Inferior parietal cortex (tissue), 1 donor: ENCODE results near the gene FLT3.
"Not testable (repeated sequence)": the region's sequence is repeated elsewhere in the genome, so short reads cannot be mapped to it uniquely, and the experiment has no call there.

Experiments
- DNase-seq: peaks from one replicate; pipeline ENCODE4 v3.0.0-alpha.2; 2016; ENCODE audit errors: extremely low spot score

The FLT3 gene

DNA sequence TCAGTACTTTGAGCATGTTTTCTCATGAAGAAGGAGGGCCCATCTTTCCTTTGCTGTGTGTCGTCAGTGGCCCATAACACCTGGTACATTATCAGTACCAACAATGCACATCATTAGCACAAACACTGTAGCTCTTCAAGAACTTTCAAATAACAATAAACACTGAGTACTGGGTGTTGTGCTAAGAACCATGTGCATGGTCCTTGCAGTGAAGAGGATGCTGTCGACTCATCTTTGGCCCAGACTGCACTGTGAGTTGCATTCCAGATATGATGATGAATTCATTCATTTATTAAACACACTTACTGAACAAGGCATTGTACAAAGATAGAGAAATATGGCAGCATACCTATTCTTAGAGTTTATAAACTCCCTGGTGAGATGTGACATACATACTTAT, 55.8 kb downstream of the FLT3 start:
- no peak for DNase-seq

DNA sequence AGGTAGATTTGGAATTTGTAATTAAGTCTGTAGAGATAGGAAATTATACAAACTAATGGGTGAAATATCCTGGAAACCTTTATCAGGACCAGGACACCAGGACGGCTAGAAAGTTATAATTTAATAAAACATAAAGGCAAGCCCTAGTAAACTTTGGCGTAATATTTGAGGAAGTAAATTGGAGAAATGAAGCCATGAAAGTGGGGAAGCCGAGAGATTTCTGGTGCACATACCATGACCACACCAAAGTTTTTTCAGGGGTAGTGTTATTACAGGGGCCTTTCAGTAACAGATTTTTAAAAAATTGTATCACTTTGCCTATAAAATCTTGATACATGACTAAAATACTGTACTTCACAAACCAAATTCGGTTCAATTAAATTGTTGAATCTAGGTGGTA, 57.2 kb downstream of the FLT3 start:
- DNase-seq = no peak

DNA sequence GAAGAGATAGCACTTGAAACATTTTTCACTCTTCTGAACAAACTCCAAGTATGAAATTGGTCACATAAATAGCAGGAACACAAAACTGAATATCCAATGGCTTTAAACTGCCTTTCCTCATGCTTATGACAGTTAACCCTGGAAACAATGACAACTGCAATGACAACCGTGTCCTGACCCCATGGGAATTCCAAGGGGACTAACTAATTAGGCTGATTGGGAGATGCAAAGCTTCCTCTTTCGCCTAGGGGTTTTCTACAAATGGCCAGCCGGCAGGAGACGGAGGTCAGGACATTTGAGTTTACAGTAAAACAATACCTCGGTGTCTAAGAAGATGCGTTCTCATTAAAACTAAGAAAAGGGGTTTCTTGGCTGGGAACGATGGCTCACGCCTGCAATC, 58.9 kb downstream of the FLT3 start:
- no peak for DNase-seq

DNA sequence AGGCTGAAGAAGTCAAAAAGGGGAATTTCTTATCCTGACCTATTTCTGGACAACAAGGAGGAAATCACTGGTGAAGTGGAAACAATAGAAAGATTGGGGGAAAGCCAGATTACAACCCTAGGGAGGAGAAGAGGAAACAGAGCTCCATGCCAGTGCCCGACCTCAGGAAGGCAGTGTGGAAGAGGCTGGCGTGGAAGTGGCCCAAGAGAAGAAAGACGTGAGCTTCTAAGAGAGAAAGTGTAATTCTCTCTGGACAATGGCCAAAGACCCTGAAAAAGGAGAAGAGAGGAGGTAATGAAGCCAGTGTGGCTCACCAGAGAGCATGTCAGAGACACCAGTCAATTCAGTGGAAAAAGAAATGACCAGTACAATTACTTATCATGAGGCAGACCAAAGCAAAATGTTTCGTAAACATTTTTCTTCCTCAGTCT, 59.3 kb downstream of the FLT3 start:
- no peak for DNase-seq

DNA sequence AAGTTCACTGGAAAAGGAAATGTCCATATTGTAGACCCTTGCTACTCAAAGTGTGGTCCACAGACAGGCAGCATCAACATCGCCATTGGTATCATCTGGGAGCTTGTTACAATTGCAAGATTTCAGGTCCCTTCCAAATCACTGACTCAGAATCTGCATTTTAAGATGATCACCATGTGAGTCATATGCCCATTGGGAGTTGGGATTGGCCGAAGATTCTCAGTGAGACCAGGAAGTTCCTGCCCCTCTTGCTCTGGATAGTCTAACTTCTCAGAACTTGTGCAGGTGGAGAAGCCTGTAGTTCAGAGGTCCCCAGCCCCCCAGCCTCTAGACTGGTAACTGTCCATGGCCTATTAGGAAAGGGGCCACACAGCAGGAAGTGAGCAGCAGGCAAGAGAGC, 63.0 kb downstream of the FLT3 start:
- DNase-seq = no peak

DNA sequence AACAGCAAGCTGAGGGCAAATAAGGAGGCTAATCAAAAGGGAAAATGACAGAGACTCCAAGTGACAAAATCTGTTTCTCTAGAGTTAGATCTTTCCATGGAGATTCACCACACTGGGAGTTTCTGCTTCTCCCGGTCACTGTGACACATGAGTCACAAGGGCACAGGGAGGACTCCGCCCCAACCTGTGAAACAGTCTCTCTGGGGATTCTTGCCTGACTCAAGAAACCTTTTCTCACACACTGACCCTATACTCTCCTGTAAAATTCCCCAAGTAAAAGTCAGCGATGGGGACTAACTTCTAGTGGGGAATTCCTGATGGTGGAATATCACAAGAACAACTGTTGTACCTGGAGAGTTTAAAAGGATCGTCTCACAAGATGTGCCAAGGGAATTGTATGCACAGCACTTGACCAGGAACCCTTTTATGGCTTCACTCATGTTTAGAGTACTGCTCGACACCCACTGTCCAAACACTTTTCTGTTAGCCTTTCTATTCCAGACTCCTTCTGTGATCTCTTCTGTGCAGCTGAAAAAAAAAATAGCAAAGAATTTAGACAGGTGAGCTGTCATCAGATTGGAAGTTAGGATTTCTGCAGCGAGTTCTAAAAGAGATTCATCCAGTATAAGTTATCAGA, 65.1 kb downstream of the FLT3 start:
- no peak for DNase-seq

DNA sequence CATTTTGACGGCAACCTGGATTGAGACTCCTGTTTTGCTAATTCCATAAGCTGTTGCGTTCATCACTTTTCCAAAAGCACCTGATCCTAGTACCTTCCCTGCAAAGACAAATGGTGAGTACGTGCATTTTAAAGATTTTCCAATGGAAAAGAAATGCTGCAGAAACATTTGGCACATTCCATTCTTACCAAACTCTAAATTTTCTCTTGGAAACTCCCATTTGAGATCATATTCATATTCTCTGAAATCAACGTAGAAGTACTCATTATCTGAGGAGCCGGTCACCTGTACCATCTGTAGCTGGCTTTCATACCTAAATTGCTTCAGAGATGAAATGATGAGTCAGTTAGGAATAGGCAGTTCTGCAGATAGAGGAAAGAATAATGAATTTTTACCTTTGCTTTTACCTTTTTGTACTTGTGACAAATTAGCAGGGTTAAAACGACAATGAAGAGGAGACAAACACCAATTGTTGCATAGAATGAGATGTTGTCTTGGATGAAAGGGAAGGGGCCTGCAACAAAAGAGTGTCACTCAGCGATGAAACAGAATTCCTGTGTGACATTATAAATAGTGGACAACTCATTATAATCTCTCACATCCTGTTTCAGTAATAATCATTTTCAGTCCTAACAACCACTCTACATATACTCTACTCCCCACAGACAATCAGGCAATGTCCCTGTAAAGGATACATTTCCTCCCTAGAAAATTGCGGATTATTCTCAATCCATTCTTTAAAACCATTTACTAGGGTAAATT, 66.3 kb downstream of the FLT3 start:
- DNase-seq = no peak

DNA sequence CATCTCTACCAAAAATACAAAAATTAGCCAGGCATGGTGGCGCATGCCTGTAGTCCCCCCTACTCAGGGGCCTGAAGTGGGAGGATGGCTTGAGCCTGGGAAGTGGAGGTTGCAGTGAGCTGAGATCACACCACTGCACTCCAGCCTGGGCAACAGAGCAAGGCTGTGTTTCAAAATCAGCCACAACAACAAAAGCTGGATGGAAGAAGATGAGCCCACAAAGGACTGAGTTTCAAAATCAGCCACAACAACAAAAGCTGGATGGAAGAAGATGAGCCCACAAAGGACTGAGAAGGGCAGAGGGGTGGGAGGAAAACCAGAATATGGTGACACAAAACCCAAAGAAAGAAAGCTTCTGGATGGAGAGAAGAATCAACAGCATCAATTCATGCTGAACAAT, 67.9 kb downstream of the FLT3 start:
- DNase-seq = not testable (repeated sequence)

DNA sequence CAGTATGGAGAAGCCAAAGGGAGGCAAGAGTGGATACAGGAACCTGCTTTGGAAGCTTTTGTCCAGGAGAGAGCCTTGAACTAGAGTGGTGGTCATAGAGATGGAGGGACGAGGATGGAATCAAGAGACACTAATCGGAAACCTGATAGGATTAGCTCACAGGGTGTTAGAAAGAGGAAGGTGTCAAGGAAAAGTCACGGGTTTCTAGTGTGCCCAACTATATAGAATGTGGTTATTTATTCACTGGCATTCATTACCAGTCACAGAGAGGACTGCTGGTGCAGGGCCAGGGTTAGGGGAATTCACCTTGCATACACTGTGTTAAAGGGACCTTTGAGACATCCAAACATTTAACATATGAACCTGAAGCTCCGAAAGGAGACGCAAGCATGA, 68.5 kb downstream of the FLT3 start:
- no peak for DNase-seq

DNA sequence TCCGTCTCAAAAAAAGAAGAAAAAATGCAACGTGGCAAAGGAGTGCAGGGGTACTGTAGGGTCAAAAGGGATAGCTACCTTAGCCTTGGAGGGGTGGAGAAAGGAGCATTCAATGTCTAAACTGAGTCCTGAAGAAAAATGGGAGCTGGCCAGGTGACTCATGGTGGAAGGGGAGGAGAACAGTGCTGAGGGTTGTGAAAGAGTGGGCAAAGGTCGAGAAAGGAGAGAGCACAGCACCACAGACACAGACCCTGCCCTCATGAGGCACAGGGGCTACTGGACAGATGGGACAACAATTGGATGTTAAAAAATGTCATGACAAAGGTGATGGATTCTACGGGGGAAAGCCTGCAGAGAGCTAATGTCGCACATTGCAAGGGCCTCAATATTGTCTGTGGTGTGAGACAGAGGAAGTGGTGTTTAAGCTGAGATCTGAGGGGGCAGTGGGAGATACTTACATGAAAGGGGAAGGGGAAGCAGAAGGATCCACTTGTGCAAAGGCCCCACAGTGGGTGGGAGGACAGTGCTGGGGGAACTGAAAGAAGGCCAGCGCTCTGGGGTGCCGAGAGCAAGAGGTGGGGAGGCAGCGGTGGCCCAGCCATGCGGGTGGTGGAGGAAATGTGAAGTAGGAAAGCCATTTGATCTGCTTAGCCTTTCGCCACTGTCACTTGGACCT, 69.0 kb downstream of the FLT3 start:
- no peak for DNase-seq

DNA sequence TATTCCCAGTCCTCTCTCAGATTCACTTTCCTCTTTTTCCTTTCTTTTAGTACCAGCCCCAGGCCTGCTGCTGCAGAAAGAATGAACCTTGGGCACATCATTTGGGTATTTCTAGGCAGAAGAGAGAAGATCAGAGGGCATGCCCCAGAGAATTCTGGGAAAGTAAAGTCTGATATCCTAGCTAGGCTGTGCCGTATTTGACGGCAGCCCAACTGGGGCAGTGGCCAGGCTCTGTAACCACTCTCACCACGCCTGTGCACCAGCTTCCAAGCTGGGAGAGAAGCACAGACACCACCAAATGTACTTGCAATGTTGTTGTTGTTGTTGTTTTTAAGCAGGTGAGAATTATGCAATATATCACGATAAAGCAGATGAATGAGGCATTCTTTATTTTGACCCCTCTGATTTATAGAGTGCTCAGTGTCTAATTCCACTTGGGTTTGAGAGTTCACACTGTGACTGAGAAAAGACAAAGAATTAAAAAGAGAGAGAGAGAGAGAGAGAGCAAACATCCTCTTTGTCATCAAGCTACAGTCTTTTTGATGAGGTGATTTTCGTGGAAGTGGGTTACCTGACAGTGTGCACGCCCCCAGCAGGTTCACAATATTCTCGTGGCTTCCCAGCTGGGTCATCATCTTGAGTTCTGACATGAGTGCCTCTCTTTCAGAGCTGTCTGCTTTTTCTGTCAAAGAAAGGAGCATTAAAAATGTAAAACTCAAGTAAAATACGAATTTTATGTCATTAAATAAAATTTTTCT, 72.6 kb downstream of the FLT3 start:
- DNase-seq = no peak

DNA sequence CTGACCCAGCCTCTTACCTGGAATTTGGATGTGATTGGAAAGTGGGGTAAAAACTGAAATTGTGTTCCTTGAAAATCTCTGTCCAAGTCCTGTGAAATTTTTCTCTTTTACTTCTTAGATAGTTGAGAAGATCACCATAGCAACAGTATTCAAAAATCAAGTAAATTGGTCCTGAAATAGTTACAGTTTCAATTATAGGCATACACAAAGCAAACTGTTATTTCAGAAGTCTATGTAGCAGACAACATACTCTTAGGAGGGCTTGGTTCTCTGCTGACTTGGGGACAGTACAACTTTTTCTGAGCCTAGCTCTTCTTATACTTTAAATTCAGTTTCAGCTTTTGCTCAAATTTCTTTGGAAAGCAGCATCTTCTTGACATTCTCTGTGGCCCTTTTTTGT, 73.3 kb downstream of the FLT3 start:
- no peak for DNase-seq

DNA sequence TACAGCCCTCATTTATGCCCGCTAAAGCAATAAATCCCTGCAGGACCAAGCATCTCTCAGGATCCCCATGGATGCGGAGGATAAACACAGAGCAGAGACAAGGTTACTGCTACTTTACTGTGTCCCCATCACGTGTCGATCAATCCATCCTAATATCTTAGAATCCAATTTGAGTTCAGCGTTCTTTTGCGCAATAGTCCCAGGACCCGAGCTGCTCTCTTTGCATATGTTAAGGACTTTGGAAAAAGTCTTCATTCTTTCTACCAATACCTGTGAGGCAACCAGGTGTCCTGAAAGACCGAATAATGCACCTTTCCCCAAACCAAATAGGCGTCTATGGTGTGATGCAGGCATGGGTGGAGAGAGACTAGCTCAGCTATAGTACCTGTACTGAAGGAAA, 73.9 kb downstream of the FLT3 start:
- DNase-seq = no peak

DNA sequence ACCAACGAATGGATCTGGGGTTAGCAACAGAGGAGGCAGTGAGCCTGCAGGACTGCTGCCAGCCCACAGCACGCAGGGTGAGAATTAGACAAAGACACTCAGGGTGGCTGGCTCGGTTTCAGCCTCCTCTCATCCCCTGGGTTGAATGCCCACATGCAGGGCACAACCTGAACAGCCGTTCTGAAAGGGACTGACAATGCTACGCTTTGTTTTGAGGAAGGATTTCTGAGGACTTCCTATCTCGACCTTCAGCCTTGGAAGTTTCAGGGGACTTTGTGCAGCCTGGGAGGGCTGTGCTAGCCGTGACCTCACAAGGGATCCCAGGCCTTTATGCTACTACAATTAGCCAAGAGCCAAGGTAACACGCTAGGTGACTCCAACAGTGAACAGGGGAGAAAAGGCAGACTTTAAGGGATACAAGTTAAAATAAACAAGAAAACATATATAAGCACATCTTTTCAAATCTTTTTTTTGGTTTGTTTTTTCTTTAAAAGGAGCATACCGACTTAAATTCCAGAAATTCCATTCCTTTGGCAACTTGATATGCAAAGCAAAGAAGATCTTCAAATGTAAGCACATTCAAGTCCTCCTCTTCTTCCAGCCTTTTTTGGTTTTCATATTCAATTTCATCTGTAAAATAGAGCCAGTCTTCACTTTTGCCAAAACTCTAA, 77.4 kb downstream of the FLT3 start:
- DNase-seq = no peak

DNA sequence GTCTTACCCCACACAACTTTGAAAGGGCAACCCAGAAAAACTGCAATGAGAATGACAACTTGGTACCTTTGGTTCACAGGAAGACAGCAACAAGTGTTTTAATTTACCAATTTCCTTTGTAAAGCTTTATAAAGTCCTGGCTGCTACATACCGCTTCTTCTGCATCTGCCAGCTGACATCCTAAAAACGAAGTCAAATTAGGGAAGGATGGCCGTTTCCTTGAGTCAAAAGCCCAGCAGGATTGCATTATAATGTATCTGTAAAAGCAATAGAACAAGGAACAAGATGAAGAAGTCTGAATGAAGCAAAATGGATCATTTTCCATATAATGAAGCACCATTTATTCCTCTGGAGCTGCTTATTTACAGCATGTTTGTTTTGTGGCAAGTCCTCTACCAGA, 86.1 kb downstream of the FLT3 start:
- DNase-seq = no peak

DNA sequence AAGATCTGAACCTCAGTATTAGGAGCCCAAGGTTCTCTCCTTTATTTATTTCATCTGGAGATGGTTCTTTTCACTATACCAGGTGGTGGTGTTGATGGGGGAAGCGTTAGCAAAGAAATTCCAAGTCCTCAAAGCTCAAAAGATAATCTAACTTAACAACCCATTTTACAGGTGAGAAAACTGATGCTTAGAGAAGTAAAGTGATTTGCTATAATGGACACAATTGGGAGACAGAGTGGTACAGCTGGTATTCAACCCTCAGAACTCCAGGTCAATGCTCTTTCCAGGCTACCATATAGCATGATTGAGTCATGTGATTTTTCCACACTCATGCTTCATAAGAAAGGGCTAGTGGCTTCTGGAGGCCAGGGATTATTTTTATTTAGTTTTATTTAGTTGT, 86.9 kb downstream of the FLT3 start:
- no peak for DNase-seq

DNA sequence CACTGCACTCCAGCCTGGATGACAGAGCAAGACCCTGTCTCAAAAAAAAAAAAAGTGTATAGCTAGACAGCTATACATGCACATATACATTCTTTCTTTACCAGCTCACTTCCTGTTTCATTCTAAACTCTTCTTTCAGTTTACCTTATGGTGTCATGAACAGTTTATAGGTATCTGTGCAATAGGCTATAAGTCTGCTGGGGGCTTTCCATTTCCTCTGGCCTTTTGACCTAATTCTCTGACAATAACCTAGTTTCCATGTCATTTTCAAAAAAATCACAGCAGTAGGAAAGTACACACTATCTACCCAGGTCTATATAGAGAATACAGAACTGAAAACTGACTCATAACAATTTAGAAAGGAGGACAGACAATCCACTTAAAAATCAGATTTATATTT, 87.5 kb downstream of the FLT3 start:
- no peak for DNase-seq

DNA sequence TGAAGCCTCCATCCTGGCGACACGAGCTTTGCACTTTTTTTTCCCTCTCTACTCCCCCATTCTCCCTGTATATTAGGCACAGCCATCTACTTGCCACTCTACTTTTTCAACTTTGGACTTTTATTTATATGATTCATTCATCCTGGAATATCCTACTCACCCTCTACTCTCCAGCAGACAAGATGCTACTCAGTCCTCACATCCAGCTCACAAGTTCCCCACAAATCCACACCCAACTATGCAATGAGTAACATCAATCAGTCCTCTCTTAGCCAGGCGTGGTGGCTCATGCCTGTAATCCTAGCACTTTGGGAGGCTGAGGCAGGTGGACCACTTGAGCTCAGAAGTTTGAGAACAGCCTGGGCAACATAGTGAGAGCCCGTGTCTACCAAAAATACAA, 88.0 kb downstream of the FLT3 start:
- DNase-seq = no peak

DNA sequence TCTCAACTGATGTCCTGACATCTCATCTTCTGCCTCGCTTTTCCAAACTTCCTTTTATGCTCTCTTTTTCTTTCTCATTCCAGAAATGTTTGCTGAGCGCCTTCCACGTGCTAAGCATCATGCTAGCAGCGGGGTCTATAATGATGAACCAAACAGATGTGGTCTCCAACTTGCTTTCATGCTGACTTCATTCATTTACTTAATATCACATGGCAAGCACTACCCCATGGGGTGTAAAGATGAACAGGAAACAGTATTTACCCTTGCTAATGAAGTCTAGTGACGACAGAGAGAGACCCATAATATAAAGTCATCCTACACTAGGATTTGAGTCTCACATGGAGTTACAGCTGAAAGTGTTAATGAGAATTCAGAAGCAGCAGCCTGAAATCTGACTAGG, 90.3 kb downstream of the FLT3 start:
- no peak for DNase-seq

DNA sequence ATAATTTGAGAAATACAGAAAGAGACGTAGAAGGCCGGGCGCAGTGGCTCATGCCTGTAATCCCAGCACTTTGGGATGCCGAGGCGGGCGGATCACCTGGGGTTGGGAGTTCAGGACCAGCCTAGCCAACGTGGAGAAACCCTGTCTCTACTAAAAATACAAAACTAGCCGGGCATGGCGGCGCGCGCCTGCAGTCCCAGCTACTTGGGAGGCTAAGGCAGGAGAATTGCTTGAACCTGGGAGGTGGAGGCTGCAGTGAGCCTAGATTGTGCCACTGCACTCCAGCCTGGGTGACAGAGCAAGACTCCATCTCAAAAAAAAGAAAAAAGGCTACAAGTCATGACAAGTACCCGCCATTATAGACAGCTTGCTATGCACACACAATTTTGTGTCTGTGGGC, 95.4 kb downstream of the FLT3 start:
- DNase-seq = not testable (repeated sequence)

DNA sequence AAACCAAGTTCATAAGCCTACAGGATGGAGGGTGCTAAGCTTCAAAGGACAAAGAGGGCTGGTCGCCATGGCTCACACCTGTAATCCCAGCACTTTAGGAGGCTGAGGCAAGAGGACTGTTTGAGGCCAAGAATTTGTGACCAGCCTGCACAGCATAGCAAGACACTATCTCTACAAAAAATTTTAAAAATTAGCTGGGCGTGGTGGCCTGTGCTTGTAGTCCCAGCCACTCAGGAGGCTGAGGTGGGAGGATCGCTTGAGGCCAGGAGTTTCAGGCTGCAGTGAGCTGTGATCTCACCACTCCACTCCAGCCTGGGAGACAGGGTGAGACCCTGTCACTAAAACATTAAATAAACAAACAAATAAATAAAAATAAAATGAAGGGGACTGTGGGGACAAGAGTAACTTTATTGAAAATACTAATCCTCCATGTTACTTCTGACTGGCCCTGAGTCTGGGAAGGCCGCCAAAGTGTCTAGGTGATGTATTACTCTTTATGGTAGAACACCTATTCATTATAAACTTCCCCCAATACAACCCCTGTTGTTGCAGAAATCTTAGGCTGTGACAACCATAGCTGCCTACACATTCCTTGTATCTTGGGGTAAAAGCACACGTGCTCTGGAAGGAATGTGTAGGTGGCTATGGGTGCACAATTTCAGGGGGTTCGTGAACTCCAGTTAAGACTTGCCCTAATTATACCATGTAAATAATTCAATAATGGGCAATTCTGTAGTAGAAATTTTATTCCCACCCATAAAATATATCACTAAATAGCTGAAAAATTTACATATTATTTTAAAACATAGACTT, 97.3 kb downstream of the FLT3 start:
- DNase-seq = no peak
